Activated effector memory CD4-positive, alpha-beta T cell treated with anti-CD3 and anti-CD28 coated beads, Interleukin-2, amount 50 U/mL, for 16 hours (primary cell): ENCODE data around the gene KSR2.

Experiments
- DNase-seq: peaks from one replicate; pipeline ENCODE4 v3.0.0-alpha.2; 2020

The KSR2 gene

DNA sequence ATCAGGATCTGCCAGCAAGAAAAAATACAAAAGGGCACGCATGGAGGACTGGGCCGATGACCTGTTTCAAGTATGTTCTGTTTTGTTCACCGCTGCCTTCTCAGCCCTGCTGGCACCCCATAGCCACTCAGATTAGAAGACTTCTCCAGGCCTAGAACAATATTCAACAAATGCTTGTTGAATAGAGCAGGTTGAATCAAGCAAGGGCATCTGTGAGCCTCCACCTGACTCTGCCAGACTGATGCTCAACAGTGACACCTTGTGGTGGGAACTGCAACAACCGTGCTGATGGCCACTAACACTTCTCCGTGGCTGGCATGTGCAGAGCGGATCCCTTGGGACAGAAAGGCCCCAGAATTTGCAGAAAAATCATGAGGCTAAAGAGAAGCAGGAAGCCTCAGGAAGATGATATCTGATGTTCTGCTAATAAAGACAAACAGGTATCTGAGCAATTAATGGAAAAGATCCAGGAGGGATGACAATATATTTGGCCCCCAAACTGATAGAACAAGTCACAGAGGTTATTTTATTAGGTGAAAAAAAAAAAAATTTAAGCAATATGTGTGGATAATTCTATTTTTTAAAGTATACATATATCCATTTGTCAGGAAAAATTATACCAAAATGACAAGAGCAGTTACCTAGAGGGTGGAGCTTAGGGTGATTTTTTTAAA, 114.3 kb downstream of the KSR2 start:
- DNase-seq = peak; percentile 75

DNA sequence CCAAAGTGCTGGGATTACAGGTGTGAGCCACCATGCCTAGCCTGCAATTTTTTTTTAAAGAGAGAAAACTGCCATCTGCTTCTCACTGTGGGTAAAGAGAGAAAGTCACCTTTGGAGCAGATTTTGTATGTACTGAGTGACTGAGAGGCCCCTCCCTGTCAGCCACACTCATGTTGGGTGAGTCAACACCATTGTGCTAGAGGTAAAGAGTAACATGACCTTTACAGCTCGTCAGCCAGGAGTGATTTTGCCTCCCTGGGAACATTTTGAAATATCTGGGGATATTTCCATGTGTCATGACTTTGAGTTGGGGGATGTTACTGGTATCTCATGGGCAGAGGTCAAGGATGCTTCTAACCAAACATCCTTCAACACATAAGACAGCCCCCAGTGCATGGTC, 115.2 kb downstream of the KSR2 start:
- no peak for DNase-seq

GRCh38 chr12:117850048-117850447, 118.7 kb downstream of the KSR2 start:
- no peak for DNase-seq

DNA sequence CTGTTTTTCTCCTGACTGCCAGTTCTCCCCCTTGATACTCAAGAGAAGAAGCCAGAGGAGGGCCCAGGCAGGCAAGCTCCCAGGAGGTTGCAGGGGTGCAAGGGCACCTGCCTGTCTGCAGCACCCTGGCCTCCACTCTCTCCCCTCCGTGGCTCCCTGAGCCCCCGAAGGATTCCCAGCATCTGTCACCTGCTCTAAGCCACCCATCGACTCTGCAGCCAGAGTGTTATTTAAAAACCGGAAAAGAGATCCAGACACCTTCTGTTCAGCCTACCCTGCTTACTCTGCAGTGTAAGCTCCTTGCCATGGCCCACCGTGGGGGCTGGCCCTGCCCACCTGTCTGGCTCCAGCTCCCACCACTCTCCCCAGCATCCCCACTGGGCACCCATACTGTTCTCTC, 121.4 kb downstream of the KSR2 start:
- DNase-seq = no peak

DNA sequence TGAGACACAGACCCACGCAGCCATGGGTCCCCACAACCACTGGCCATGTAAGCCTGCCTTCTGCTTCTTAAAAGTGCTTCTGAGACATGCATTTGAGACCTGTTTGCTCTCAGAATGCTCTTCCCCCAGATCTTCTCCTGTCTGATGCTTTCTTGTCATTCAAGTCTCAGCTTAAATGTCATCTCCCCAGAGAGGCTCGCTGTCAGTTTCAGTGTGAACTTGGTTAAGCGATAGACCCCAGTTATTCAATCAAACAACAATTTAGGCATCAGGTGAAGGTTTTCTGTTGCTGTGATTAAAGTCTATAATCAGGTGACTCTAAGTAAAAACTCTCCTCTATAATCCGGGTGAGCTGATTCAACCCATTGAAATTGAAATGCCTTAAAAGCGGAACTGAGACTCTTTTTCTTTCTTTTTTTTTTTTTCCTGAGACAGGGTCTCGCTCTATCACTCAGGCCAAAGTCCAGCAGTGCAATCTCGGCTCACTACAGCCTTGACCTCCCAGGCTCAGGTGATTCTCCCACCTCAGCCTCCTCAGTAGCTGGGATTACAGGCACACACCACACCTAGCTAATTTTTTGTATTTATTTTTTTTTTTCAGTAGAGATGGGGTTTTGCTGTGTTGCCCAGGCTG, 123.4 kb downstream of the KSR2 start:
- DNase-seq = no peak

DNA sequence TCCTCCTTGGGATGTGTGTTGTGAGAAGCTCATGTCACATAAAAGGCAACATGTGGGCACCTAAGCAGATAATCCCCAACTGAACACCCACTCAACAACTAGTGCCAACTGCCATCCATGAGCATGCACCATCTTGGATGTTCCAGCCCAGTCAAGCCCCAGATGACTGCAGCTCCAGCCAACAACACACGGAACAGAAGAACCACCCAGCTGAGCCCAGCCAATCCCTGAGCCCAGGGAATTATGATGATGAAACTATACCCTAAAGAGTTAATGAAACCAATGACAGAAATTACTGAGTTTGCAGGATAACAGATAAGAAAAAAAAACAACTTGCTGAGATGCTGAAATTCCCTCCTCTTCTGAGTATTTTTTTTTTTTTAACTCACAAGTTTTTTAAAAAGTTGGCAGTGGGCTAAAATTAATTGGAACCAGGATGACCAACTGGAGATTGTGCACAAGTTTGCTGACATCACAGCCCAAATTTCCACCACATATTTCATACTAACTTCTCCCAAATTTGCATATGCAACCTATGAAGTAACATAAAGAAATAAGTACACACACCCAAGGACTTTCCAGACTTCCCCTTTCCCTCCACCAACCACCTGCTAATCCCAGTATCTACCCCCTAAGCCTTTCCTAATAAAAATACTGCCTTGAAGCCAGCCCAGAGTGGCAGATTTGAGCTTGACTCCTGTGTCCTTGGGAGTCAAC, 124.5 kb downstream of the KSR2 start:
- DNase-seq = no peak

GRCh38 chr12:117842630-117843029, 126.2 kb downstream of the KSR2 start:
- no peak for DNase-seq

DNA sequence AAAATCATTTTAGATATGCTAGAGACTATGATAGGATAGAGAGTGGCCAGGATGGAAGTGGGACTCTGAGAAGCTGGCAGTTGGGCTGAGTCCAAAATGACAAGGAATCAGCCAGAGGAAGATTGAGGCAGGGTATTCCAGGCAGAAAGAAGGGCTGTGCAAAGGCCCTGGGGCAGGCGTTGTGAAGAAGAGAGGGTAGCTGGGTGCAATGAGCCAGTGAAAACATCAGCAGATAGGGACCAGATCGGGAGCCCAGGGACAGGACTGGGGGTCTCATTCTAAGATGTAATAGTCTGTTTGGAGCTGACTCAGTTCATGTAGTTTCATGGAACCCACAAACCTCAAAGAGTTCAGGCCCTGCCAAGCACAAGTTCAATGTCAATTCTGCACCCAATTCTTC, 126.6 kb downstream of the KSR2 start:
- DNase-seq = no peak

GRCh38 chr12:117837737-117838050, 131.1 kb downstream of the KSR2 start:
- DNase-seq = no peak

GRCh38 chr12:117836999-117837736, 131.6 kb downstream of the KSR2 start:
- peak; percentile 92 for DNase-seq

- no peak for DNase-seq
Measured at GRCh38 chr12:117836476-117836875, 132.3 kb downstream of the KSR2 start.

DNA sequence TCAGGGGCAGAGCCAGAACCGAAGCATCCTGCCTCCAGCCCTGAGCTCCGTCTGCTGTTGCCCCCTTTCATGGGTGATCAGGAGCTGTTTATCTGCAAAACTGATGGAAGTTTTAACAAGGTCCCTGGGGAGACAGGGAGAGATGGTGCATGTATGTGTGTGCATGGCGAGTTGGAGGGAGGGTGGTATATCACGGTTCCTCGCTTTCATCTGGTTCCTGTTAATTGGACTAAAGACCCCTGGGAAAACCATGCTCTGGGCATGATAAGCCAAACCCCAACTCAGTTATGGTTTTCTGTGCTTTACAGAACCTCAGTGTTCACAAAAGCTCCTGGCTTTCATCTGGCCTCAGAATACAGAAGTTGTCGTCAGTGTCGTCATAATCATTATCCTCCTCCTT, 133.6 kb downstream of the KSR2 start:
- no peak for DNase-seq

DNA sequence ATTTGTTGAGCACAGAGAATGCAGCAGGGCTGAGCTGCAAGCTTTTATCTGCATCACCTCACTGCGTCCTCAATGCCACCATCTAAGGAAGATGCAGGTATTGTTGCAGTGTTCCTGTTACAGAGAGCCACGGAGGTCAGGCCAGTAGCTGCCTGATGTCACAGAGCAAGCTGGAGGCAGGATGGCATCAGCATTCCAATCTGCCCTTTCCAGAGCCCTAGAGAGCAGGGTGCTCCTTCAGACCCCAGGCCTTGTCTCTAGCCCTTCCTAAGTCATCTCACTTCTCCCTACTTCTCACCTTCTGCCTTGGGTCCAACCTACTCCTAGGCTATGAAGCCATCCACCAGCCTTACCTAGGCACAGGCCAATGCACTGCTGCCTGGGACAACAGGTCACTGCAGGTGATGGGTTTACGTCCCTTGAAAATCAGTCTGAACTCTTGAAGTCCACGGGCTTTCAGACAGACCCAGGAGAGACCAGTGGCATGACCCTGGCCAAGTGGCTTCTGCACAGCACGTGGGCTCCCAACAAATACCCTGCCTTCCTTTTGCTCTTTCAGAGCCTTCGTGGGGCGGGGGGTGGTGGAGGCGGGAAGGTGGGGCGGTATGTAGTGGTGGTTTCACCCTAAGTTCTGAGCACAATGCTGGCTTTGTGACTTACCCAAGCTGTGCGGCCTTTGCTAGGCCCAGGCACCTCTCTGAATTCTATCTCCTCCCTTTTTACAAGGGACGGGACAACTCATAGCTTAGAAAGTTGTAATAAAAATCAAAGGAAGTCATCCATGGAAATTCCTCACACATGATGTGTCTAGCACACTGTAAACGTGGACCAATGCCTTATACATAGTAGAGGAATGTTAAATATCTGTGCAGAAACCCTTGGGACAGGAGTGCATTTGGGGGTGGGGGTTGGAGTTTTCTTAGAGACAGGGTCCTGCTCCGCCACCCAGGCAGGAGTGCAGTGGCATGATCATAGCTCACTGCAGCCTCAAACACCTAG, 136.0 kb downstream of the KSR2 start:
- DNase-seq = no peak

- no peak for DNase-seq
Measured at GRCh38 chr12:117830471-117830870, 138.3 kb downstream of the KSR2 start.

DNA sequence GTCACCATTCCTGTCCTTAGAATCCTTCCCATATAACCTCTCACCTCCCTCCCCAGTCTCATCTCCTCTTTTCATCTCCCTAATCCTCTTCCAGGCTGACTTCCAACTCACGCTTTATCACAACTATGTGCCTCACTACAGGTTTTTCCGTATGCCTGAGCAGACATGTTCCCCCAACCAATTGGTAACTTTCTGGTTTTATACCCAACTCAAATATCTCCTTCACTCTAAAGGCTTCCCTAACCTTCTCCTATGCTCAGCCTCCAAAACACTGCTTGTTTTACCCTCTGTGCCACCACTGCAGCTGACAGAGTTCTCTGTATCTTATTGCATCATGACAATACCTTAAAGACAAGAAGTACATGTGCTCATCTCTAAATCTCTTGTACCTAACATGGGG, 139.7 kb downstream of the KSR2 start:
- no peak for DNase-seq

DNA sequence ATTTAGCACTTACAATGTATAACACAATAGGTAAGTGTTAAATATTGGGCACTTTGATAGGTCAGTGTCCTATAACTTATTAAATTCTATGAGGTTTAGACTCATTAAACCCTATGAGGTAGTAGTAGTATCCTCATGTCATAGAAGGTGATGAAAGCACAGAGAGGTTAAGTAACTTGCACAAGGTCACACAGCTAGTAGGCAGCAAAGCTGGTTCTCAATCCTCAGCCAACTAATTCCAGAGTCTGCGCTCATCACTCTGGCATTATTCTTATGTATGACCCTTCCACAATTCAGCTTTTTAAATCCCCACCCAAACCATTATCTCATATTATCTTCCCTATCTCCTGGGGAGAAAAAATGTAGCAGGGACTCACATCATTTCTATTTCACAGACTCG, 141.1 kb downstream of the KSR2 start:
- DNase-seq = no peak

GRCh38 chr12:117825827-117826226, 143.0 kb downstream of the KSR2 start:
- DNase-seq = no peak

GRCh38 chr12:117821480-117822175, 147.2 kb downstream of the KSR2 start:
- no peak for DNase-seq

DNA sequence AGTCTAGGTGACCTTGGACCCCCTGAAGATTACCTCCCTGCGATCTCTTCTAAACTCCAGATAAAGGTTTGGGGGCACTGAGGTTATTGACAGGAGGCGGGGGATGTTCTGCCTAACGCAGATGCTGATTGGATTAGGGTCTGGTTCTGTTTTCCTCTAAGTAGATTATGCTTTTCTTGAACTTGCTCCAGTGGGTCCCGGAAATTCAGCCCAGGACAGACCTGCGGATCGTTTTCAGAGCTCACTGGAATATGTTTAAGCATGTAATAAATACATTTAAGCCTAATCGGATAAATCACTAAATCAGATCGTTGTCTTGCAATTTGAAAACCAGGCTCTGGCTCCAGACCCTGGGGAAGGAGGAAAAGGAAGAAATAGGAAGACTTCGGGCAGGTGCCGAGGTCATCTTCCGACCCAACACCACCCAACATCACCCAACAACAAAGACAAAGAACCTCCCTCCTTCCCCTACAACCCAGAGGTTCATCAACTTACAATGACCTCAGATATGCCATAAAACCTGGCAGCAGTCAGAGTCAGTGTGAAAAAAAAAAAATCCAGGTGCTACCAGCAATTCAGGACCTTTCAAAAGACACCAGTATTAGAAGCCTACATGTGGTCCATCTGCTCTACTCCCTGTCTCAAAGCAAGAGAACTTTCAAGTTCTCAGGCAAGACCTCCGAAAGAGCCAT, 148.4 kb downstream of the KSR2 start:
- DNase-seq = no peak

DNA sequence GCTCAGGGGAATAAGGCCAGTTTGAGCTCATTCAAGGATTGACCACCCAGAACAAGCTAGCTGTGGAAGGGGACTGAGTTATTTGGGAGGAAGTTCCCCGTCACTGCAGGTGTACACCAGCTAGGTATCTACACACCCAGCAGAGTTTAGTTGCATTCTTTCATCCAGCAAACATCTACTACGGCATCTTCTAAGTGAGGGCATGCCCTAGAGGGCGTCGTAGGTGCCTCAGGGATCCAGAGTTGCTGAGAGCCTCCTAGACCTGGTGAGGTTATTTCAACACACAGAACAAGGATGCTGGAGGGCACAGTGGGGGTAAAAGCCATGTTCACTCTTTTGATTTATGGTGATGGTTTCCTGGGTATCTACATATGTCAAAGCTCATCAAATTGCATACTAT, 149.6 kb downstream of the KSR2 start:
- DNase-seq = no peak

GRCh38 chr12:117818400-117818799, 150.4 kb downstream of the KSR2 start:
- no peak for DNase-seq
